Central memory CD4-positive, alpha-beta T cell (primary cell): ENCODE results near the gene DZIP3.
"Not testable (repeated sequence)": the region's sequence is repeated elsewhere in the genome, so short reads cannot be mapped to it uniquely, and the experiment has no call there.

Experiments
- DNase-seq: peaks from one replicate; pipeline ENCODE4 v3.0.0; 2022

DZIP3 gene

DNA sequence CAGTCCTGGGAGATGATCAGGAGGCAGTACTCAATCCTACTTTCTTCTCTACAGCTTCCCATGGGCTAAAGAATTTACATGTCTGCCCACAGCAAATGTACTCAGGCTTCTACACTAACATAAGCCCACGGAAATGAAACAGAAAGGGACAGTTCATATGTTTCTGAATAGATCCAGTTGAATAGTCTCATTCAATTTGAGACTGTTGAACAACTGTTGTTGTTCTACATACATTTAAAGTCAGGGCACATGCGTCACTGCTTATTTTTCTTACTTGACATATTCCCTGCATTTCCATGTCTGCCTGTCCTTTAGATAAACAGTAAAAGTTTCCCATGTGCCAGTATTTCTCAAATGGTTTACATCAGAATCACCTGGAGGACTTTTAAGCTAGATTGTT lies 102.8 kb downstream of the DZIP3 start:
- DNase-seq, result not testable (repeated sequence)

DNA sequence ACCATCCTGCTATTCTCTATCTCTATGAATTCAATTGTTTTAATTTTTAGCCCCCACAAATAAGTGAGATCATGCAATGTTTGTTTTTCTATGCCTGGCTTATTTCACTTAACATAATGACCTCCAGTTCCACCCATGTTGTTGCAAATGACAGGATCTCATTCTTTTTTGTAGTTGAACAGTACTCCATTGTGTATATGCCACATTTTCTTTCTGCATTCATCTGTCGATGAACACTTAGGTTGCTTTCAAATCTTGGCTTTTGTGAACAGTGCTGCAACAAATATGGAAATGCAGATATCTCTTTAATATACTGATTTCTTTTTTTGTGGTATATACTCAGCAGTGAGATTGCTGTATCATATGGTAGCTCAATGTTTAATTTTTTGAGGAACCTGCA lies 108.9 kb downstream of the DZIP3 start:
- DNase-seq, result no peak

DNA sequence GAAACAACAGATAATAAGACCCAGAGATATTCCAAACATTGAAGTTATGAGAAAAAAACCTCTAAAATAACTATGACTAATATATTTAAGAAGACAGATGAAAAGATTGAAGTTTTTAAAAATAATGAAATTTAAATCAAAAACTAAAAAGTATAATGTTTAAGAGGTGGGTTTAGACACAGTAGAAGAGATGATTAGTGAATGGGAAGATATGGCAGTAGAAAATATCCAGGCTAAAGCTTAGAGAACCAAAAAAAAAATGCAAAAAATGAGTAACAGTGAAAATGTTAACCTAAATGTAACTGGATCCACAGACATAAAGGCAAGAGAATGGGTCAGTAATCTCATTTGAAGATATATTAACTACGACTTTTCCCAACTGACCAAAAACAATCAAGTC lies 115.5 kb downstream of the DZIP3 start:
- no peak for DNase-seq

DNA sequence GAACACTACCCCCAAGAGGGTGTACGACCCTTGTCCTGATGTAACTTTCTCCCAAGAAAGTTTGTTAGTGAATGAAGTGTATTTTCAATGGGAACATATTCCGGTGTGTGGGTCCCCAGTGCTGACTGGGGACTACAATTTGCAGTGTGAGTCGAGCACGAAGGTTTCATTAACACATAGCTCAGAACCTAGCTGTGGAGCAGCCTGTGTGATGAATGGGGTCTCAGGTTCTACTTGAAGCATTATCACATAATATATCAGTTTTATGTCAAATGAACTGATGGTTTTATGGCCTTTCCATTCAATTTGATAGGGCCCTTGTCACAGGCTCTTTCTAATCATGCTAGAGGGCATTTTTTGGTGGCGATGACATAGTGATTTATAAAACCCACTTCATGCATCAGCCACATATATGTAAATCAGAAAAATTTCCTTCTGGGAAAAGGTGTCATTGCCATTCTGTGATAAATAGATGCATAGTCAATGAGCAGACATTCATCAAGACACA lies 123.5 kb downstream of the DZIP3 start:
- no peak for DNase-seq

DNA sequence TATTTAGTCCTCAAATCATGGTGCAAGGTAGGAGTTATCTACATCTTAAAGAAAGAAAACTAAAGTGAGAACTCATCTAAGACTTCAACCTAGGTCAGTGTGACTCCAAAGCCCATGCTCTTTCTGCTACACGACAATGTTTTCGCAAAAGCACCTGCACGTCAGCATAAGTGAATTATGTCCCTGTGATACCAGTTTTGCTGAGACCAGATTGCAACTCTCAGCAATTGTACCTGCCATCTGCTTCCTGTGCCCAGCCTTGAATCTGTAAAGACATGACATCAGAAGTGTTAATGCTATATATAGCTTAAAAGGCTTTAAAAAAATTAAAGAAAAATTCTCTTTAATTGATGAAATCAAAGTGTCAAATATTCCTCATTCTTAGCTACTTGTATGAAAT lies 124.3 kb downstream of the DZIP3 start:
- DNase-seq, result no peak

DNA sequence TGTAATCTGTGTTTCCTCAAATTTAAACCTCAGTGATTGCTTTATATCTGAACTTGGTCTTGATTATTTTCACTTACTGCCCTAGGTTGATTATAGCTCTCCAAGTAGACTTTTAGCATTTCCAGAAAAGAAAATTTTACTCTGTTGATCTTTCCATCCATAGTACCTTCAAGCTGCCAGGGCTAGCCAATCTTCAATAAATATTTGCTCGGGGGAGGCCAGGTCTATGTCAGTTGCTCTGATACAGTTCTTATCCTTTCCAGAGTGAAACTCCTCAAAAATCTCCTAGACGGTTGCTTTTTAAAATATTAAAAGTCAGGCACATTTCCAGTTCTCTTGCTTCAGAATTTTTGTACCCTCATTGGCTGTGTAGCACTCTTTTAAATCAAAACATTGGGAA lies 128.9 kb downstream of the DZIP3 start:
- DNase-seq, result no peak

DNA sequence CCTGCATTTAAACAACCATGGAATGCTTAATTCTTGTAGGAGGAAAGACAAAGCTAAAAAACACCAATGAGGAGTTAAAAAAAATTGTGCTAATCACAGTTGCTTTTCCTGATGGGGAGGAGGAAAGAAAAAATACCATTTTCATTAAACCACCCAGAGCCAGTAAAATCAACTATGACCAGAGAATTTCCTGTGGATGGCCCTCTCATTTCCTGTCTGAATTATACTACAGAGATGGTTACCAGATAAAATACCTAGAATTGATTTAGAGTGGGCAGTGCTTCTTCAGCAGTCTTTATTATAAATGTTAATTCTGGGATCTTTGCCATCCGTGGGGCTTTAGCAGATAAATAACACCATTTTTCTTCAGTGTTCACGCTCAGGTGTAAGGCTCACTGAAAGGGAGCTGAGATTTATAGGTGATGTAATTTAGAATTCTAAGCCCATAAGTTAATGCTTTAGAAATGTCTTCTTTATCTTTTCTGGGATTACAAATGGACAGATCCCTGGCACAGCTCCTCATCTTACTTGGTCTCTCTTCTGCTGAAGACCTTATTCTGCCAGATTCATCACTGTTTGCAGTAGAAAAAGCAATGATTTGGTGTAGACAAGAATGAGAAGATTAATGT lies 129.8 kb downstream of the DZIP3 start:
- no peak for DNase-seq

DNA sequence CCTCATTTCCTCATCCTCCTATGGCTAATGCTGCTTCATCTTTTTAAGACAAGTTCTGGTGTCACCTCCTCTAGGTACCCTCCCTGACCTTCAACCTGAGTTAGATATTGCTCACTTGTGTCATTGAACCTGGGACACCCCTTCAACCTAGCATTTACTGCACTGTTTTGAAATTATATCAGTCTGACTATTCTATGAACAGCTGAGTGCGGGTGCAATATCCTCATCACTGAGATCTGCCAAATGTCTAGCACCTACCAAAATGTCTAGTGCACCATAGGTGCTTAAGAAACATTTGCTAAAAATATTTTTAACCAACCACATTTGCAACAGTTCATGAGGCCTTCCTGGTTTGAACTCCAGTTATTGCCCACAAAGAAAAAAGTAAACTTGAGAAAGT lies 133.2 kb downstream of the DZIP3 start:
- DNase-seq, result no peak

DNA sequence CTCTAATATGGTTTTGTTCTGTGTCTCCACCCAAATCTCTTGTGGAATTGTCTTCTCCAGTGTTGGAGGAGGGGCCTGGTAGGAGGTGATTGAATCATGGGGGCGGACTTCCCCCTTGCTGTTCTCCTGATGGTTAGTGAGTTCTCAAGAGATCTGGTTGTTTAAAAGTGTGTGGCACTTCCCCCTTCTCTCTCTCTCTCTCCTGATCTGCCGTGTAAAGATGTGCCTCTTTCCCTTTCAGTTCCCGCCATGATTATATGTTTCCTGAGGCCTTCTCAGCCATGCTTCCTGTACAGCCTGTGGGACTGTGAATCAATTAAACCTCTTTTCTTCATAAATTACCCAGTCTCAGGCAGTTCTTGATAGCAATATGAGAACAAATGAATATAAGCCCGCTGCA lies 134.6 kb downstream of the DZIP3 start:
- no peak for DNase-seq

DNA sequence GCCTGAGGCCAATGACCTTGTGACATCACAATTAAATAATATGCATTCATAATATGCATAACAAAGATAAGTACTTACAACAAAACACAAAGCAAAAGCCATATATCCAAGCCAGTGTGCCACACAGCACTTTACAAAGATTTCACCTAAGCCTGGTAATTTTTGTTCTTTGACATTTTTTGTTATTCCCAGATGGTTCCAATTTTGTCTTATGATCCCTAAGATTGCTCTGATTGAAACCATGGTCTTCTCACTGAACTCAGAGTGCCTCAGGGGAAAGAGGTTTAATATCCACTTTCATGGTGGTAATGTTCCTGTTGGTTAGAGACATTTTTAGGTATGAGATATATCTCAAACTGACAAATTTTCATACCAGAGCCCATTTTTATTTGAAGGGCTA lies 138.6 kb downstream of the DZIP3 start:
- DNase-seq, result no peak

DNA sequence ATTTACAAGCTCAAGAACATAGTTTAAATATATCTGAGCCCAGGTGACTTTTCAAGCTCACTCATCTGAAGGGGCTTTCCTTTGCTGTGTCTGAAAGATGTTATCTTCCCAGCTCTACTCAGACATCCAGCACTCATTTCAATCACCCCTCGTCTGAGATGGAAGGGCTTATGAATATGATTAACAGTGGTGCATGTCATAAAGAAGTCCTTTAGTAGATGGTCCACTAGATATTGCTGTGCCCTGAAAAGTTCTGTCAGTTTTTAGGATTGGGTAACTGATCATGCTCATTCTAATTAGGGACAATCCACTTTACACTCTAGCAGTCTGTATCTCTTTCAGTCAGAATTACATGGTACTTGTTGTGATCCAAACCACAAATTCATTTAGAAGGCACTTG lies 139.4 kb downstream of the DZIP3 start:
- DNase-seq, result no peak

DNA sequence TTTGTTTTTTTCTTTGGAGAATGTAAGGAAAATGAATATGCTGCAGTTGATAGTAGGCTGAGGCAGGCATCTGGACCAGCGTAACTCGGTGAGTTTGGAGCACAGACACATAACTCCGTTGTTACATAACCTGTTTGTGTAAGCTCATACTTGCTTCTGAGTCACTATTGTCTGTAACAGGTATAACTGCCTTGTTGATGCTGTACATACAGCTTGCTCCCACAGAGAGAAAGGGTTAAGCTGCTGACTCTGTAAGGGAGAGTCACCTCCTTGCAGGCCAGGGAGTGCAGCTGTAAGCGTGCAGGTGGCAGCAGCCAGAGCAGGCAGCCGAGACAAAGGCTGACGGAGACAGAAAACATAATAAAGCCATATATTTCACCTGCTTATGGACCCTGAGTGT lies 147.3 kb downstream of the DZIP3 start:
- DNase-seq, result no peak

DNA sequence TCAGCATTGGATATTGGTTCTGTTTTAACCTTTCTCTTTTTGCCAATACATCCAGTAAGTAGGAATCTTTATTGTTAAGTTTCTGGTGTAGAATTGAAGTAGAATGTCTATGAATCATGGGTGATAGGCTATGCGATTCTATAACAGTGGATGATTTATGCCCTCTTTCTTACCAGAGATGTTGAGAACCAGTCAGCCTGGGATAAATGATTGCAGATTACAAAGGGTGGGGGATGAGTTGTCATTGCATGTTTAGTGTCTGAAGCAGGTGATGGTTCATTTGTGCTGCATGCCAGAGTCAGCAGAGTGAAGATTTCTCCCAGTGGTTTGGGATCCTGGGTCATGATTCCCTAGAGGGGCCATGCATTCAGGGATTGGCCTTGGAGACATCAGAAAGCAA lies 153.4 kb downstream of the DZIP3 start:
- no peak for DNase-seq
